ENCODE results near the gene PTGIR. TPM values are rescaled to one million over a fixed set of nuclear protein-coding genes. Genes with fewer than 3 reads are reported as not detected.

Gene PTGIR, protein sequence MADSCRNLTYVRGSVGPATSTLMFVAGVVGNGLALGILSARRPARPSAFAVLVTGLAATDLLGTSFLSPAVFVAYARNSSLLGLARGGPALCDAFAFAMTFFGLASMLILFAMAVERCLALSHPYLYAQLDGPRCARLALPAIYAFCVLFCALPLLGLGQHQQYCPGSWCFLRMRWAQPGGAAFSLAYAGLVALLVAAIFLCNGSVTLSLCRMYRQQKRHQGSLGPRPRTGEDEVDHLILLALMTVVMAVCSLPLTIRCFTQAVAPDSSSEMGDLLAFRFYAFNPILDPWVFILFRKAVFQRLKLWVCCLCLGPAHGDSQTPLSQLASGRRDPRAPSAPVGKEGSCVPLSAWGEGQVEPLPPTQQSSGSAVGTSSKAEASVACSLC
- total RNA-seq: 6.8 and 9.1 TPM in 2 replicates

DNA sequence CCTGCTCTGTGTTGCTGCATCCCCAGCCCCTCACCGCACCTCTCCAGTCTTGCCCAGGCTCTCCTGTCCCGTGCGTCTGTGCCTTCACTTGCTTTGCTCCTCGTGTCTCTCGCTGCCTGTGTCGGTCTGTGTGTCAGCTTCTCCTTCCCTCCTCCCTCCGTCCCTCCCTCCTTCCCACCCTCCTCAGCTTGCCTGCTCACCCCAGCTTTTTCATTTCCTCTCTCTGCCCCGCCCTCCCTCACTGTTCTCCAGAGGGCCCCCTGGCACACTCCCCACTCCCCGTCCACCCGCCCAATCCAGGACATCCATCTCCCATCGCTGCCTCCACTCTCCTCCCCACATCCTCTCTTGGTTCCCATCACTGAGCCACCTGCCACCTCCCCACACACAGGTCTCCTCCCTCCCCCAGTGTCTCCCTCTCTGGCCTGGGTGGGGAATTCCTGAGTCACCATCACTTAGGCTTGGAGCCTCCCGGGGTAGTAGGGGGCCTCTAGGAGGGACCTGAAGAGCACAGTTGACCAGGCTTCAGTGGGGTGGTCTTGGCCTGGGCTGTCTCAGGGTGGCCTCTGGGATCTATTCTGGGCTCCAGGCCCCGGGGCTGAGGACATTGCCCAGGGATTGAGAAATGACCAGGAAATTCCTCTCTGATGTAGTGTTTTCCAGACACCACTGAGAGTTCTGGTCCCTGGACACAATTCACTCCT, at the start of gene PTGIR:
Gene PTGIR, minus strand, starts transcription at position 132 of the 704 bp plus-strand sequence. CDS start 864 bp downstream, outside the sequence.

DNA sequence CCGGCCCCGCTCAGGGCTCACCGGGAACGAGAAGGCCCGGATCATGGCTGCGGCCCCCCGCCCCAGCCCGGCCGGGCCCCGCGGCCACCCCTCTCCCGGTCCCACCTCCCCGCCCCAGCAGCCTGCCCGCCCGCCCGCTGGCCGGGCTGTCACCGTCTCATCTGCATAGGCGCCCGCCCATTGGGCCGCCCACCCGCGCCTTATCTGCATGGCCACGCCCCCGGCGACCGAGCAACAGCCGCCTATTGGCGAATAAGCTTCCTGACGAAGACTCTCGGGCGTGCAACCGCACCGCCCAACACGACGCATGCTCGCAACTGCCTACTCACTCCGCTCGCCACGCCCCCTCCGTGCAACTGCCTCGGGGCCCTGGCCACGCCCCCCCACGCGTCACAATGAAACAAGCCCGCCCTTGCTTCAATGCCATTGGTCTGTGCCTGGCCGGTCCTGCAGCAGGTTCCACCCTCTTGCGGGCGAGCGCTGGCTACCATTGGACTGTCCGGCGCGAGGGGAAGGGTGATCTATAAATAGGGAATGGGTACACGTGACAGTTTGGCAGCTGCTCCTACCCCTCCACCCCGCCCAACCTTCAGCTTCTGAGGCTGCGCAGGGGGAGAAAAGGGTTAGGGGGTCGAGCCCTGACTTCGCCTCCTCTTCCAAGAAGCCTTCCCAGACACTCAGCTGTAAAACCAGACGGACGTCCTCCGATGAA, 36.3 kb upstream of the PTGIR start, which contains the start of gene DACT3:
Gene DACT3, minus strand, starts transcription at position 163 of the 712 bp plus-strand sequence. Its CDS starts 118 bp downstream, at position 45.

DNA sequence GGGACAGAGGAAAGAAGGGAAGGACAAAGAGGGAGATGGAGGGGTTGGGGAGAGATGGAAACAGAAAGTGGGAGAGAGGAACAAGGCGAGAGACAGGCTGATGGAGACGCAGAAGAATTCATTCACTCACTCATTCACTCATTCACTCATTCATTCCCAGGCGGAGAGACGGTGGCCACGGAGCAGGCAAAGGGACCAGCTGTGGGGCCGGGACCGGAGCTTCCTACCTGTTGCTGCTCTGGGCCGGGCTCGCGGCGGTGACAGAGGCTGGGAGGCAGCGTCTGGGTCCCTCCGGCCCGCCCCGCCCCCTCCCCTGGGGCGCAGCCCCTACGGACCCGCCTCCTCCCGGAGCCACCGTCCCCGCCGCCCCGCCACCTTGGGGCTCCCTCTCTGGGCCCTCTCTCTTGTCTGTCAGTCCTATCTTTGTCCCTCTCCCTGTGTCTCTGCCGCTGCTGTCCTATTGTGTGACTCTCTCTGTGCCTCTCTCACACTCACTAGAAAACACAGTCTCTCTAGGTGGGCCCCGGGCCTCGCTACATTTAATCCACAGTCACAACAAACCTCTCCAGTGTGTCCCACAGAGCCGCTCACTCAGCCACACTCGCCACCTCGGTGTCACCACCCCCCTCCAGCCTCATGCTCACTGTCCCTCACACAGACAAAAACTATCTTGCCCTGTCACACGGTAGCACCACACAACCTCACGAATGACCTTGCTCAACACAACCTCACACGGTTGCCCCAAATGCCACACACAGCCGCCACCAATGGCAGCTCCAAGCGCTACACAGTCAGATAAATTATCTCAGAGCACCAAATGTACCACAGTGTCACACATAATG, 11.3 kb upstream of the PTGIR start, which contains the start of gene GNG8:
Gene GNG8, minus strand, starts transcription at position 283 of the 842 bp plus-strand sequence. CDS start 1,520 bp downstream, outside the sequence.

DNA sequence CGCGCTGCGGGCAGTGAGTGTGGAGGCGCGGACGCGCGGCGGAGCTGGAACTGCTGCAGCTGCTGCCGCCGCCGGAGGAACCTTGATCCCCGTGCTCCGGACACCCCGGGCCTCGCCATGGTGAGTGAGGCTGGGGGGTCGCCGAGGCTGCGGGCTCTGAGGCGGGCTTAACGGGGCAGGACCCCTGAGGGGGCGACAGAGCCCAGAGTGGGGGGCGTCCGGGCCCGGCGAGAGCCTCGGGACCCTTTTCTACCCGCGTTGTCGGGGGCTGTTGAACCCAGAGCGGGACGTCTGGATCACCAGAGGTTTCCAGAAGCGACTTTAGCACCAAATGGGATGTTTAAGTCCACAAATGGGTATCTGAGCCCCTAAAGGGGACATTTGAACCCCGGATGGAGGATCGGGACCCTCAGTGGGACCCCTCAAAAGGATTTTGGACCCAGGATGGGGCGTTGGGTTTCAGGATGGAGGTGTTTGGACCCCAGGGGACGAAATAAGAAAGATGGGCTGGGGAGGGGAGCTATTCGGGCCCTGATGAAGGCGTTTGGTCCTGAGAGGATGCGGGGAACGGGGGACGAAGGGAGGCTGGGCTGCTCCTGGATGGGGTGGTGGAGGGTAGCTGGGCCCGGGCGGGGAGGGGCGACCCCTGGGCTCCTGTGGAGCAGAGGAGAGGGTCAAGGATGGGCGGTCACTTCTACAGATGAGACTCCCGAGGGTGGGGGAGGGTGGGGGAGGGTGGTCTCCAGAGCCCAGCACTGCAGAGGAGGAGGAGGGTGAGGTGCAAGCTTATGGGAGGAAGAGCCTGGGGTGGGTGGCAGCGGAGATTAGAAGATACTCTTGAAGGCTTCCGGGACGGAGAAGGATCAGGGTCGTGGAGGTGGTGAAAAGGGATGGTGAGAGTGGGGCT, 23.3 kb downstream of the PTGIR start, which contains the start of gene CALM3:
Gene CALM3, plus strand, starts transcription at position 13 of the 907 bp plus-strand sequence. Its CDS starts 105 bp downstream, at position 118.

Other genes with a start within 250 kb of the PTGIR start
- 25.0 and 30.0 TPM in 2 replicates for gene CCDC8, start 211.5 kb downstream of the PTGIR start, total RNA-seq
- 0.09 and 0.30 TPM in 2 replicates for gene PNMA8C, start 196.2 kb downstream of the PTGIR start, total RNA-seq
- 2.8 and 16.3 TPM in 2 replicates for gene PNMA8A, start 153.5 kb downstream of the PTGIR start, total RNA-seq
- gene PNMA8B, start 129.2 kb downstream of the PTGIR start, total RNA-seq: 0.60 and 1.2 TPM in 2 replicates
- gene CALM3, start 23.8 kb downstream of the PTGIR start, total RNA-seq: 146 and 342 TPM in 2 replicates
- gene GNG8, start 11.1 kb upstream of the PTGIR start, total RNA-seq: not detected in 2 replicates
- 2.2 and 5.0 TPM in 2 replicates for gene DACT3, start 36.1 kb upstream of the PTGIR start, total RNA-seq
- gene PRKD2, start 92.0 kb upstream of the PTGIR start, total RNA-seq: 11.0 and 28.1 TPM in 2 replicates
- gene FKRP, start 121.0 kb upstream of the PTGIR start, total RNA-seq: 30.0 and 34.6 TPM in 2 replicates
- 43.7 and 73.4 TPM in 2 replicates for gene STRN4, start 121.4 kb upstream of the PTGIR start, total RNA-seq
- 153 and 200 TPM in 2 replicates for gene SLC1A5, start 163.5 kb upstream of the PTGIR start, total RNA-seq
- 184 and 247 TPM in 2 replicates for gene AP2S1, start 225.8 kb upstream of the PTGIR start, total RNA-seq
- gene ARHGAP35, start 235.9 kb upstream of the PTGIR start, total RNA-seq: 33.9 and 46.8 TPM in 2 replicates